Activated CD8-positive, alpha-beta memory T cell treated with anti-CD3 and anti-CD28 coated beads, Interleukin-2, amount 50 U/mL, for 24 hours (primary cell): ENCODE measurements around the gene LRP1B.

Experiments
- DNase-seq: peaks from one replicate; pipeline ENCODE4 v3.0.0-alpha.2; 2020; ENCODE audit errors: extremely low read depth

Gene LRP1B

DNA sequence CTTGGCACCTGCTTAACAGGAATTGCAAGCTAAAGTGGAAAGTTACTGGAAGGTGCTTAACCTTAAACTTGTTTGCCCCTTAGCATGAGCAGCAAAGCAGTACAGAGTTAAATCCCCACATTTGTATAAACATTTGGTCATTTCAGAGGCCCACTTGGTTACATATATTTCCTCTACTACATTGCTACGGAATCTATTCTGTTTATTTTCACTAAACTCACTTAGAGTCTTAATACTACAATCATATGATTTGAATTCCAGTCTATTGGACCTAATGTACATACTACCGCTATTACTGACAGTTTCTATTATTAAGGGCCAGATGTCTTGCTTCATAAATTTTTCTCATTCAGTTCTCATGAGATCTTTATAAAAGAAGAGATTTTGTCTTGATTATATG lies 1294.0 kb downstream of the LRP1B start:
- DNase-seq: no peak

GRCh38 chr2:140835079-140835478 lies 1295.7 kb downstream of the LRP1B start:
- DNase-seq: no peak

- no peak for DNase-seq
These were observed 1316.7 kb downstream of the LRP1B start for GRCh38 chr2:140814141-140814540.

- DNase-seq: no peak
These were observed 1322.0 kb downstream of the LRP1B start for GRCh38 chr2:140808820-140809219.

DNA sequence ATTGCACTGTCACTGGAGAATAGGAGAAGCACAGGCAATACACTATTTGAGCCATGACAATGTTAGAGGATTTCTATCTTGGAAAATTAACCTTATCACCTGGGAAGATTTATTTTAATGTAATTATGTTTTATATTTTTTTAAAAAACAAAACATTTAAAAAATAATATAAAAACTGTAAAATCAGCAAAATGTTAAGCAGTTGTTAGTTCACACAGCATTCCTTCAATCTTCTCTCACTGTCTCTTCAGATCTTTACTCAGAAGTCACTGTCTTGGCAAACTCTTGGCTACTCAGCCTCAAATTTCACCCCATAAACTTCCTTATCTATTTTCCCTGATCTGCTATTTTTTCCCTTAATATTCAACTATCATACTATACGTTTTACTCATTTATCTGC lies 1322.6 kb downstream of the LRP1B start:
- no peak for DNase-seq

GRCh38 chr2:140804700-140805260 lies 1326.0 kb downstream of the LRP1B start:
- no peak for DNase-seq

- DNase-seq: no peak
These were observed 1329.5 kb downstream of the LRP1B start for GRCh38 chr2:140801311-140801710.

DNA sequence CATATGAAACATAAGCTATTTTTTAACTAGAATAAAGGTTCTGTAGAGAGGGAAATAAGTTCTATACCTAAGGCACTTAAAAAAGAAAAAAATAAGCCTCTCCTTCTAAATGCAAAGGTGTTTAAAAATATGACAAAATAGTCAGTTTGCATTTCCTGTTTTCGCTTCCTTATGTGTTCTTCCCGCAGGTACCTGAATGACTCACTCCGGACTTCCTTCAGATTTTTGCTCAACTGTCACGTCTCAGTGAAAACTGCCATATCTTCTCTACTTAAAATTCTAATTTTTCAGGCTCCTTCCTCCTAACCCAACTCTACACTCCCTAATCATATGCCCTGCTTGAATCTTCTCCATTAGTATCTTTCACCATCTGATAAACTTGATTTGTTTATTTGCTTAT lies 1333.1 kb downstream of the LRP1B start:
- no peak for DNase-seq

- DNase-seq: no peak
These were observed 1339.0 kb downstream of the LRP1B start for GRCh38 chr2:140791802-140792201.

- no peak for DNase-seq
These were observed 1344.2 kb downstream of the LRP1B start for GRCh38 chr2:140786585-140786984.

DNA sequence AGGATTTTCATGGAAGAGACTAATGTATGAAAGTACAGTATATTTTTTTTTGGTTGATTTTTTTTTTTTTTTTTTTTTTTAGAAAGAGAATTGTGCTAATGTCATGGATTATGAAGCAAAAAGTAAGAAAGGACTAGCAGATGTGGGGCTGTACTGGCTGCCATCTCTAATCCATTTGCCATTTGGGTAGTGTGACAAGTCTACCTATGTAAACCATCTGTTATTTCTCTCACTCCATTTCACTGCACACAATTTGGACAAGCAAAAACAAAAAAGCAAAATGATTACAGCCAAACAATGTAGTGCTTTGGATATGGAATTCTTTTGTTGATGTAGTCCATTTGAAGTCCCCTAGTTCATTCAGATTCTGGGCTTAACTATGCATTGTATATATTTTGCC lies 1355.4 kb downstream of the LRP1B start:
- DNase-seq: no peak

DNA sequence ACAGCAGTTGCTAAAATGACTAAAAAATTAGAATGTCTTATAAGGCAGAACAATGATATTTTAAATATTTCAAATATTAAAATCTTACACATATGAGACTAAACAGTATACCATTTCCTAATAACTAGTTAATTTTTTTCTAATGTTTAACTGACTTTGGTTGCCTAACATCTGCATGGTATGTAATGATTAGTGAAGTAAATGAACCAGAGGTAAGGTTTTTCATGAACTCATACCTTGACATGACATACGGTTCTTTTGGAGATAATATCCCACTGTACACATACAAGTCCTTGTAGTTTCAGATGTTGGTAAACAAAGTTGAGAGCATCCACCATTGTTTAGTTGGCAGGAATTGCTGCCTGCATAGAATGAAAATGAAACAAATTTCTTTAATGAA lies 1360.2 kb downstream of the LRP1B start:
- DNase-seq: no peak

DNA sequence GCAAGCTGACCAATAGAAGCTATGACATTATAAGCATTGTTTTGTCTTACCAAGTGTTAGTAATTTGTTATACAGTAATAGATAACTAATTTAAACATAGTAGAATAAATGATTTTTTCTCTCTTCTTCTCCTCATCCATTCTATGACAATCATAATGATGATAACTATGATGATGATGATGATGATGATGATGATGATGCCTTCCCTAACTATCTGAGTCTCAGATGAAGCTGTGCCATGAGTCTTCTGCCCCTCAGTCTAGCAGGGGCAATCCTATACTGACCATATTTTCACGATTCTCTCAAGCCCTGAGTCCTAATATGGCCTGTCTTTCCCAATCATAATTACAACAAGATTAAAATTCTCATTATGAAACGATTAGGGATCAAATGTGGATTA lies 1369.0 kb downstream of the LRP1B start:
- no peak for DNase-seq

GRCh38 chr2:140759426-140760156 lies 1371.2 kb downstream of the LRP1B start:
- no peak for DNase-seq

- DNase-seq: no peak
These were observed 1383.2 kb downstream of the LRP1B start for GRCh38 chr2:140747665-140748064.

GRCh38 chr2:140747090-140747489 lies 1383.7 kb downstream of the LRP1B start:
- no peak for DNase-seq

DNA sequence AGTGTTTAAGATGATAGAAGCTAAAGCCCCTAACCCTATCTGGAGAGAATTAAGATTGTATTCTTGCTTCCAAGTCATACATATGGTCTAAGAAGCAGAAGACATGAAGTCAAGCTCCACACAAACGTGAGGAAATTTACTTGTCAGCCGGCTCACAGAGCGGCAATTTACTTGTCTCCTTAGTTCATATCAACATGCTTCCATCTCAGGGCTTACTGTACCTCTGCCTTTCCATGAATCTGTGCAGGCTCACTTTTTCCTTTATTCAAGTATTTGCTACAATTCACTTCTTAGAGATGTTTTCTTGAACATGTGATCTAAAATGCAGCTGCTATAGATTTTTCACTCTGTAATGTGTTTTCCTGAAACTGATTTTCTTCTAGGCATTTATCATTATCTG lies 1386.4 kb downstream of the LRP1B start:
- DNase-seq: no peak

DNA sequence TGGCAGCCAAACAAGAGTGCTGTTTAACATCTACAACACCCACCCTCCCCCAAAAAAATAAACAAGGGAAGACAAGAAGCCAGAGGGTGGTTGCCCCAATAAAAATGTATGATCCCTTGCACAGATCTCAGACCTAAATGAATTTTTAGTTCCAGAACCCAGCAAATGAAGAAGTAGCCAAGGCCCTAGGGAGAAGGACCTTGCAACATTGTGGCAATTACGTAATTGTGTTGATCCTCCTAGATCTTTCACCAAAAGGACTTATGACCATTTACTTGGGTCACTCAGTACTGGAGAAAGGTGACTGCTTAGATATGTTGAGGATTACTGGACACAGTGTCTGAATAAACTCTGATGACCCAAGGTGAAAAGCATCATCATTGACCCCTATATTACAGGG lies 1393.8 kb downstream of the LRP1B start:
- no peak for DNase-seq

GRCh38 chr2:140734992-140735391 lies 1395.8 kb downstream of the LRP1B start:
- DNase-seq: no peak

DNA sequence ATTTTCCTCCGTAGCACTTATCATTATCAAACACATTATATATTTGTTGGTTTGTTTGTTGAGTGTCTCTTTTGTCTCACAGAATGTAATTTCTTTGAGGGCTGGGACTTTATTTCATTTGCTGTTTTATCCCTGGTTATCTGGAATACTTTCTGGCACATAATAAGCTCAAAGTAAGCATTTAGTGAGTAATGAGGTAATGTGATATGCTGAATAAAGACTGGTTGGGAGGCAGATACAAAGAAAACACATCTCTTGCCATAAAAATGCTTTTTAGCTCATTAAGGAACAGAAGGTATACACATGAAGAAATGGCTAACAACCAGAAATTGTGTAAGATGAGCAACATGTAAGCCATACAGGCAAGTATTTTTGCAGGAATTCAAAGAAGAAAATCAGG lies 1411.8 kb downstream of the LRP1B start:
- DNase-seq: no peak

- DNase-seq: no peak
These were observed 1413.3 kb downstream of the LRP1B start for GRCh38 chr2:140717481-140717880.

- no peak for DNase-seq
These were observed 1416.2 kb downstream of the LRP1B start for GRCh38 chr2:140714586-140714985.

DNA sequence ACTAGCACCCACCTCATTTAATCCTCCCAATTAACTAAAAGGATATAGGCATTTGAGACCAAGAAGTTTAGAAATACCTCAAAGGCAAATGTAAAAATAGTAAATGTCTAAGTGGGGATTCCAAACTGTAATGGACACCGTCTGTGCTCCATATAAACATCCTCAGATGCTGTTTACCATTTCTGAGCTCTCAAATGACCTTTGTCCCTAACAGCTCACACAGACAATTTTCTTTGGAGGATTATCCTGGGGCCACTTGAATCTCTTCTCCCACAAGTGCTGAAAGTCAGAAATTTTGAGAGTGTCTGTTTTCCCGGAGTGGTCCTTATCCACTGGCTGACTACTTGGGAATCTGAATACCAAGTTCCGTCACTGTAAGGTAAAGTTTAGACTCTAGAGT lies 1418.9 kb downstream of the LRP1B start:
- DNase-seq: no peak

- no peak for DNase-seq
These were observed 1429.1 kb downstream of the LRP1B start for GRCh38 chr2:140701726-140702125.
